HG03135 (cell line): Measurements from ENCODE around the gene CYFIP1.

Experiments
- ATAC-seq: cut with Tn5 transposase; IDR thresholded peaks from one replicate; pipeline ENCODE4 v1.9.1; 2021; ENCODE audit warnings: mild to moderate bottlenecking, moderate library complexity; ENCODE audit not compliant: unreplicated experiment

CYFIP1 gene

DNA sequence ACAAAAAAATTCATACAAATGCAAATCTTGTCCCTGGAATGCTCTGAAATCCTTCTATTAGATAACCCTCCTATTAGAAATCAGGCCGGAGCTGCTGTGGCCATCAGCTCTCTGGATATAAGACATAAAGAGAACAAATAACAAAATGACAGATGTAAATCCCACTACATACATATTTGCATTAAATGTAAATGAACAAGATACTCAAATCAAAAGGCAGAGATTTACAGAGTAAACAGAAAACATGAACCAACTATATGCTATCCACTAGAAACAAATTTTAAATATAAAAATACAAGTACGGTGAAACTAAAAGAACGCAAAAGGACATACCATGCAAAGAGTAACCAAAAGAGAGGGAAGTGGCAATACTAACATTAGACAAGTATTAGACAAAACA lies 10.7 kb downstream of the CYFIP1 start:
- no peak for ATAC-seq

DNA sequence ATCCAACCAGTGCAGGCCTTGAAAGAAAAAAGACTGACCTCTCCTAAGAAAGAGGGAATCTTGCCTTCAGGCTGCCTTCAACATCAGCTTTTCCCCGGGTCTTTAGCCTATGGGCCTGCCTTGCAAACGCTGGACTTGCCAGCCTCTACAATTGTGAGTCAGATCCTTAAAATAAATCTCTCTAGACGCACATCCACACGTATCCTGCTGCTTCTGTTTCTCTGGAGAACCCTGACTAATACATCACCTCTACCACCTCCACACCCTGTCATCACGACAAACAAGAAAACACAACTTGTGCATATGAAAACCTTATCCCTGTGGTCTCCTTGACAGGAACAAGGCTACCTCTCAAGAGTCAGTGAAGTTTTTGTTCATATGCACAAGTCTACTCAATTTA lies 11.8 kb downstream of the CYFIP1 start:
- no peak for ATAC-seq

DNA sequence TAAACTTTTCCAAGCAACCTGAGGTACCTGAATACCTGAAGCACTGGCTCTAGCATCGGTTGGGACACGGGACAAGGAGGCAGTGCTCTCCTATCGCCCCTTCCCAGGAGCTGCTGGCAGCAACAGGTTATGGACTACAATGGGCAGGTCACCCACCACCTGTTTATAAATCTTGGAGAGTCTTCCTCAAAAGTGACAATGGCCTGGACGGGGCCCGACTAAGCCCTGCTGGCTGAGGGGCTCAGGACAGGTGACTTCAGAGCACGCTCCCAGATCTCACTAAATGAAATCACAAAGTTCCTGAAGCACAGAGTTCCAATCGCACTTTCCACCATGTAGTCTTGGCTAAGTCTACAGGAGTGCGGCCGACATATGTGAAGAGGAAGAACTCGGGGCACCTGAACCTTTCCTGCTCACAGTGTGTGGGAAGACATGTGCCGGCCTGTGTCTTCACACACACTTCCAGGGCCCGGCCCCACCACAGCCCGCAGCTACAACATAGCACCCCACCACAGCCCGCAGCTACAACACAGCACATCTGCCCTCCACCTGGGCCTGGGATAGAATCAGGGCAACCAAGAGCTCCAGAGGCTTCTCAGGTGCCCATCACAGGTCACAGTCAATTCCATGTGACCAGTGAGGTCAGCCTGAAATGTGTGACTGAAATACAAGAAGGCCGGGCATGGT lies 12.9 kb downstream of the CYFIP1 start:
- no peak for ATAC-seq

DNA sequence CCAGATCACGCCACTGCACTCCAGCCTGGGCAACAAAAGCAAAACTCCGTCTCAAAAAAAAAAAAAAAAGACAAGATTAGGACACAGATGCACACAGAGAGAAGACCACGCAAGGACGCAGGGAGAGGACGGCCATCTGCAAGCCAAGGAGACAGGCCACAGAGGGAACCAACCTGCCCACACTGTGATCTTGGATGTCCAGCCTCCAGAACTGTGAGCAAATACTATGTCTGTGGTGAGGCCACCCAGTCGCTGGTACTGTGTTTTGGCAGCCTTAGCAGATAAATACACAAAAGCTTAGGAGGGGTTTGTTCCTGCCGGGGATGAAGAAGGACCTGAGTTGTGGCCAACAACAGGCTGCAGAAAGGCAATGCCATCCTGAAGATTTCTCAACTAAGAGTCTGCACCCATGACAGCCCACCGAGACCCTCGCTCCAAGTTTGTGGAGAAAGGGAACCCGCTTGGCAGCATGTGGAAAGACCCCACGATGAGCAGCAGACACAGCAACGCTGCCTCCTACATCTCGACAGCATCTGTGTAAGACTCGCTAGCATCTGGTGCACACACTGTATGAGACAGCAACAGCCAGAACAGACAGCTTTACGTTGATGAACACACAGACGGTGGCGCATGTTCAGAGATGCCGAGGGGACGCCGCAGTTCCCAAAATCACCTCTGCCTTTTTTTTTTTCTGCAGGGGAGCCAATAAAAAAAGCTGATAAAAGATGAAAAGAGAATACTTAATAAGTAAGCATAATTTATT lies 13.7 kb downstream of the CYFIP1 start:
- ATAC-seq: no peak

DNA sequence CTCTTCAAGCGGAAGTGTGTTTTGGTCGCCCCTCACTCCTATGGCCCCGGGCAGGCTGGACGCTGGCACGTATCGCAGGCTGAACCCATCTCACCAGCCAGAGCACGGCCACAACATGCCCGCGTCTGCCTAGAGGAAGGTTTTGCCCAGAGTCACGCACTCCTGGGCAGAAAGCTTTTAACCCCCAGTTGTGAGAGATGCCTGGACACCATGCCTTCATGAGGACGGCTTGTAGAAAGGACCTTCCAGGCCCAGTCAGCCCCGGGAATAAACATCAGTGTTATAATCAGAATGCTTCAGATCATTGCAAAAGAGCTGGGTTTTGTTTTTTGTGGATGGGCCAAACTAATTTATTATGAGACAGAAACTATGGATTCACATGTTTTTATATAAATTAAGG lies 16.5 kb downstream of the CYFIP1 start:
- no peak for ATAC-seq

DNA sequence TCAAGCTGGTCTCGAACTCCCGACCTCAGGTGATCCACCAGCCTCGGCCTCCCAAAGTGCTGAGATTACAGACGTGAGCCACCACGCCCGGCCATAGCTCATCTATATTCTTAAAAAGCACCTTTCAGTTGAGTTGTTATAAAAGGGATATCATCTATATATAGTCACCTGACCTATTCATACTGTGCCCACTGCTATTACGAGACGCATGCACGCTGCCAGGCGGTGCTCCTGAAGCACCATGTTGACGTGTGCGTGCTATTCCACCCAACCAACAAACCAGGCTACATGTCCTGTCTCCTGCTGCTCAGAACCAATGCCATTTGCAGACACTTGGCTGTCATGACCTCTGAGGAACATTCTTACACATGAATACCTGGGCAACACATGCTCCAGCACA lies 17.6 kb downstream of the CYFIP1 start:
- no peak for ATAC-seq

DNA sequence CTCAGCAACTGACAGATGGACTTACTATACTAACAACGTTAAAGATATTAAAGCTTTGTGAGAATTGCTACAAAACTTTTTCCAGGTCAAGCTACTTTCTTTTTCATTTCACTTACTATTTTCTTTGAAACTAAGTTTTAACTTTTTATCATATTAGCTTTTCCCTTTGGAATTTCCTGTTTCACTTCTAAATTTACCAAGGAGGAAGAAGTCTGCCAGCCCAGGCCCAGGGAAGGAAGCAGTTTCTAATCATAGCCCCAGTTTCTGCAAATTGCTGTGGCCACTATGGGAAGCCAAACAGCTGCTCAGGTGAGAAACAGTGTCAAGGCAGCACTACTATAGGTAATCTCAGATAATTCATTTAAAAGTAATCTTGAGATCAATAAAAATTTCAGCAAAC lies 18.4 kb downstream of the CYFIP1 start:
- ATAC-seq: no peak

DNA sequence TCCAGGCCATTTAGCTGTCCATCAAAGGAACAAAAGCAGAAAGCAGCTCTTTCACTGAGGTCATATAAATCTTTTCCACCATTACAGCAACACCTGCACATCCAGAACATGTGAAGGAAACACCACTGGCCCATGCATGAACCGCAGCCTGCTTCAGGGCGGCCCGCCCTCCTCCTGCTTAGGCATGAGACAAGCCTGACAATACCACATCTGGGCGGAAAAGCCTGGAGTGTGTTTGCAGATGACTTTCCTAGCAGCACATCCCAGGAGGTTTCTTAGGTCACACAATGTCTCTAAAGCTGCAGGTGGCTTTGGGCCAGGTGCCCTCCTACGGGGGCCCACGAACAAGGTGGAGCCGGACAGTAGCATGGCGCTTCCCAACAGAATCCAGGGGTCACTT lies 19.6 kb downstream of the CYFIP1 start:
- ATAC-seq: no peak

DNA sequence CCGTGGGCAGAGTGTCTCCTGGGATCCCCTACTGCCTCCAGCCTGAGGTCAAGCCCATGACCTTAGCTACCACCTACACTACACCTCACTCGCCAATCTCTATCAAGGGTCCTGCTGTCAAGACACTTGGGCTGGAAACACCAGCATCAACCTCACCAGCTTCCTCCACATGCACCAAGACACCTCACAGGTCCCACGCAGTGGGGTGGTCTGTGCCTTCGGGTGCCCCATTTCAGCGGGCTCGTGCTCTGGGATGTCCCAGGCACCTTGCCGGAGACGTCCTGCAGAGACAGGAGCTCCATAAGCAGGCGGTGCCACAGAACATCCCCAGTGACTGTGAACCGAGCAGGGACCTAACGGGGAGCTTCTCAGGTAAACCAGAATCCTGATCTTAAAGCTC lies 20.0 kb downstream of the CYFIP1 start:
- ATAC-seq: no peak

DNA sequence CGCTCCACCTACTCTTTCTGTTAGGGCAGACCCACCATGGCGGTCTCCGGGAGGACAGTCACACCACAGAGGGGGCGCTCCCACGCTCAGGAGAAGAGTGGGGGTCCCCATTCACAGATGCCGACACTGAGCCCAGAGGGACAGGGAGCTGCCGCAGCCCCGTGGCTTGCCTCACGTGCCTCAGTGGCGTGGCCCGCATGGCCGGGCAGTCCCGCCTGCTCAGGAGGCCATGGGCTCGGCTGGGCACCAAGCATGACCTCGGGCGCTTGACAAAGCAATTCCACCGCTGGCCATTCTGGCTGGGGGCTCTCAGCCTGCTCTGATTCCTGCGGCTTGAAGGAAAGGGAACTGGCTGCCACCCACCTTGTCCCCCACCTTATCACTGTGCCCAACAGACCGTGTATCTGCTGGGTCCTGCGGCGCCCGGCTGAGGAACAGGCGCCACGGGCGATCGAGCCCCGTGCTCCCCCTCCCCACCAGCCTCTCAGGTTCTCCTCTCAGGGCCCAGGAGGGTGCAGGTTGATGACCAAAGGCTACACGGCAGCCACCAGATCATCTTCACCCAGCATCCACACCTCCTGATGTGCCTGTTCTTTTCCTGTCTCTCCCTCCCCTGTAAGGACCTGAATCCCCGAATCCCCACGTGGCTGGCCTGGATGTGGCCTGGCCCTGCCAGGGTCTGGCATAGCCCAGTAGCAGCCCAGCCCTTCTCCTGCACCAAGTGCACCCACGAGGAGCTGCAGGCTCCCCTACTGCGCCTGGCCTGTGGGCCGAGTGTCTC lies 20.7 kb downstream of the CYFIP1 start:
- ATAC-seq: no peak

DNA sequence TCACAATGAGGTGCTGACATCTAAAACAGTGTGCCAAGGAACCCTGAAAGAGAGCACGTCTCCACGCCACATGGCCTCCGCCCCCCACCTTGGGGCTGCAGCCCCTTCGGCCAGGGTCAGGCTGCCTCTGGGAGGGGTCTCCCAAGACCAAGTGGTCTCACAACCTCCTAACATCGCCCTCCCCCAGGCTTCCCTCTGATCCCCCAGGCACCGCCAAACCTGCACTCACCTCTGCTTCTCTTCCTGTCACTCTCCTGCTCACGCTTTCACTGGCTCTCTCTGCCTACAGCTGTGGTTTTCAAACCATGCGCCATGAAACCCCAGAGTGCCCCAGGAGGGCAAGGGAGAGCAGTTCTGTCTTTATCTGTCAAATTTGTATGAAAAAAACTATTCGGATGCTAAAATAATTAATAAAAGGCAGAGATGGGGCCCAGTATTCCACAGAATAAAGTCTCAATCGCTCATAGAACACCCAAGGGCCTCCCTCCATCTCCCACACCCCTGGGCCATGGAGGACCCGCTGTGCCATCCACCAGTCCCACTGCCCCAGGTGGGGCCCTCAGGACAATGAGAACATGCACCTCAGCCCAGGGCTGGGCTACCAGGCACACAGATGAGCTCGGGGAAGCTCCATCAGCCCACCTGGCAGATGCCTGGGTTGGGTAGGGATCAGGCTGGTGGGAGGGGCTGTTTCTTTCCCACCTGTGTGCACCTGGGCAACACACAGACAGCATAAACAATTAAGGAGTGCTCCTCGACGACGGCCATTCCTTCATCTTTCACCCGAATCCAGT lies 21.5 kb downstream of the CYFIP1 start:
- ATAC-seq: no peak

DNA sequence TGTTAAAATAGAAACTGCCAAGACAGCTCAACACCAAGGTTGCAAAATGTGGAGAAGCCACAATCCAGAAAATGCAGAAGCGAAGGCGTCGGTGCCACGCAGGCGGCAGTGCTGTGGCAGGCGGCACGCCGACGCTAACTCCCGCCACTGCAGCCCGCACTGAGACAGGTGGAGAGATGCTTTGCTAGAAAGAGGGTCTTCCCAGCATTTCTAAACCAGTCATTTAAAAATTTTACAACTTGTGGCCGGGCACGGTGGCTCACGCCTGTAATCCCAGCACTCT lies 23.2 kb downstream of the CYFIP1 start:
- no peak for ATAC-seq

DNA sequence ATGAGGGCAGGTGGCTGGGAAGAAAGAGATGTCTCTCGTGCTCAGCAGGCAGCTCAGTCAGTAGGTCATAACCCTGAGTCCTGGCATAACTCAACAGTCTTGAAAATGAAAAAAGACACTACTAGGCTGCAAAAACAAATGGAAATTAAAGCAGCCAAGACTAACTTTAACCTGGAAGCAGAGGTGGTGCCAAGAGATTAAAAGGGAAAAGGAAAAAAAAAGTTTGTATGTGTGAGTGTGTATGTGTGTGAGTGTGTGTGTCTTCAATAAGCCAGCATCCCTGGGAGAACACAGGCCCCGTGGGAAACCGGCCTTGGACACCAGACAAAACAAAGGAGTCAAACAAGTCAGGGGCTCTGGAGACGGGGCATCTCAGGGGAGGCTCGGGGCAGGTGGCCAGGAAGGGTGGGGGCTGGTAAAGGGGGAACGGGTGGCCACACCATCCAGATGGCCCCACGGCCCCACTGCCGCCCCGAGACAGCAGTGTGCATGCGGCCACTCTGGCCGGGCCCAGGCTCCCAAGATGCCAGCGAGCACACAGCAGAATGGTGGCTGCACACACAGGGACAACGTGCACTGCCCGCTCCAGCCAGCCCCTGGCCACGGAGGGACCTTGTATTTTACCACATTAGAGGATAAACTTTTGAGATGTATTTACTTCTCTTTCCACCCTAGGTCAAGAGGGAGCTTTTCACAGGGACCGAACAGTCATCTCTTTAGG lies 23.8 kb downstream of the CYFIP1 start:
- ATAC-seq: no peak

DNA sequence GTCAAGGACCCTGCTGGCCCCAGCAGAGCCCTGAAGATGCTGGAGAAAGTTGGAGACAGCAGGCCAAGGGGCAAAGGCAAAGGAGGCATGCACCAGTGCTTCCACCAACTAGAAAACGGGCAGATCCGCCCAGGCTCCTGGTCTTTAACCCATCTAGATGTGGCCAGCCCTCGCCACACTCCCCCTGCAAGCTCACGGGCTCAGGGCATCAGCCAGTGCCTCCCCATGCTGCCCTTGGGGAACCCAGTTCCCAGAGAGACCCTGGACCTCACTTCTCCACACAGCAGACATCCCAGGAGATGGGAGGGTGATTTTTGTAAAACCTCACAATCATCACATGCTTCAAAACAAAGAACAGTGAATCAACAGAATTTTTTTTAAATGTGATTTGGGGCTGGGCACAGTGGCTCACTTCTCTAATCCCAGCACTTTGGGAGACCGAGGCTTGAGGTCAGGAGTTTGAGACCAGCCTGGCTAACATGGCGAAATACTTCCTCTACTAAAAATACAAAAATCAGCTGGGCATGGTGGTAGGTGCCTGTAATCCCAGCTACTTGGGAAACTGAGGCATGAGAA lies 24.5 kb downstream of the CYFIP1 start:
- no peak for ATAC-seq

DNA sequence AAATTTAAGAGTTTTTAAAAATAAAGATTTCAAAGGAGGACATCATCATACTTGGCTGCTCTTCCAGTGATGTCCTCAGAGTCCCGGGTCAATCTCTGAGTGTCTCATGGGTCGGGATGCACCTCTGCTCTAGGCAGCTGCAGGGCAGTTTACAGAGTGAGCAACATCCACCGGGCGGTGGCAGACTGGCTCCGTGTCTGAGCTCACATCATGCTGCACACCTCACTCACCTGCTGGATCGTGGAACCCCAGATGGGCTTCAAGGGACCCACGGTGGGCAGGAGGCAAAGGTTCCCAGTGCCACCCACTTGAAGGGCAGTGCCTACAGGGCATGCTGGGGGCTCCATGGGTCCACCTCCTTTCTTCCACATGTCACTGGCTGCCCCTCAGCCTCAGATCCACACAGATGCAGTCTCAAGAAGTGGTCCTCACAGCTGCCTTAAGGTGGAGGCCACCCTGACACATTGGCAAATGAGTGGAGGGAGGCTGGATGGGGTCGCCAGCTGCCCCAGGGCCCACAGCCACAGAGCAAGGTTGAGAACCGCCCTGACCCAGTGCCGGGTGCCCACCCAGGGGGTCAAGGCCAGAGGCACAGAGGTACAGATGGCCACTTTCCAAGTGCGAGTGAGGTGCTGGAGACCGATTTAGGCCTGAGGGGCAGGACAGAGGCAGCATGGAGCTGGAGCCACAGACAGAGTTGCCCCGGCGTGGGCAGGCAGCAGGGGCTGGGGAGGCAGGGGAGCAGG lies 25.2 kb downstream of the CYFIP1 start:
- no peak for ATAC-seq

DNA sequence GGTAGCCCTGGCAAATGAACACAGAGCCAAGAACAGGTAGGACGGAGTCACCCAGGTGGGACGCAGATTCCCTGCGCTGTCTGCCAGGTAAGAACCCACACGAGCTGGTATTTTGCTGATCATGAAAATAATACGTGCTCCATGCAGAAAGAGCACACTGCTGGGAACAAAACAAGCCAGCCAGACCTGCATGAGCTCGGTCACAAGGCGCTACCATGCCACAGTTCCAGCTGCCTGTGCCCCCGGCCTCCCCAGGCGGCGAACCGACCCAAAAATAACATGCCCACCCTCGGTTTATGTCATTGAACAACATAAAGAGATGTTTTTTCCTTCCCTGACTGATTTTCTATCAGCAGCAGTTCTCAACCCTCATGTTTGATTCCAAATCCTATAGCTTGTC lies 25.8 kb downstream of the CYFIP1 start:
- no peak for ATAC-seq

DNA sequence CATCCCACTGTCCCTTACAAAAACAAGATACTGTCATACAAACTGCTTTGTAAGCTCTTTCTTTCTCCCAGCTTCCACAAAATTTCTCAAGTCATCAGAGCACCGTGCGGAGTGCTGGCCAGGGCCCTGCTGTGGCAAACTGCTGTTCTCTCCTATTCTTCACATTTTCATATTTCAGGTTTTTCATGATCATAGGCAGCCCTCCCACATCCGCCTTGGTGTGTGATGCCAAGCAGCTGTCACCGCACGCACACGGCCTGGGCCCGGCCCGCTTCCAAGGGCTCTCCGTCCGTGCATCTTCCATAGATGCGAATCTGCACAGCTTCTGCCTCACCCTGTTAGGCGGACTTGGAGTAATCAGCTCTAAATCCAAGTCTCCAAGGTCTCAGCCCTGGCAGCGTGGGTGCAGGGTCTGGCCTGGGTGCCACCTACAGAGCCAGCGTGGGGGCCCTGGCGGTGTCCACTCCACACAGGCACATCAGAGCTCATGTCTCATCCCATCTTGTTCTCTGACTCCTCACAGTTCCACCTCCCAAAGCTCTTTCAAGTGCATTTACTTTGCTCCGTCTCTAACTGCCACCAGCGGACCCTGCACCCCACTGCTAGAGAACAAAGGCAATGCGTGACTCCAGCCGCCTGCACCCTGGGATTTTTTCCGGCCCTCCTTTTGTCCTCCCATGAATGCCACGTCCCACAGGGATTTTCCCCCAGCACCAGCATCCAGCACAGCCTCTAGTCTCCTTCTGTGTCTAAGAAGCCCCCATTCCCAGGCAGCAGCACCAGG lies 27.2 kb downstream of the CYFIP1 start:
- ATAC-seq: no peak

DNA sequence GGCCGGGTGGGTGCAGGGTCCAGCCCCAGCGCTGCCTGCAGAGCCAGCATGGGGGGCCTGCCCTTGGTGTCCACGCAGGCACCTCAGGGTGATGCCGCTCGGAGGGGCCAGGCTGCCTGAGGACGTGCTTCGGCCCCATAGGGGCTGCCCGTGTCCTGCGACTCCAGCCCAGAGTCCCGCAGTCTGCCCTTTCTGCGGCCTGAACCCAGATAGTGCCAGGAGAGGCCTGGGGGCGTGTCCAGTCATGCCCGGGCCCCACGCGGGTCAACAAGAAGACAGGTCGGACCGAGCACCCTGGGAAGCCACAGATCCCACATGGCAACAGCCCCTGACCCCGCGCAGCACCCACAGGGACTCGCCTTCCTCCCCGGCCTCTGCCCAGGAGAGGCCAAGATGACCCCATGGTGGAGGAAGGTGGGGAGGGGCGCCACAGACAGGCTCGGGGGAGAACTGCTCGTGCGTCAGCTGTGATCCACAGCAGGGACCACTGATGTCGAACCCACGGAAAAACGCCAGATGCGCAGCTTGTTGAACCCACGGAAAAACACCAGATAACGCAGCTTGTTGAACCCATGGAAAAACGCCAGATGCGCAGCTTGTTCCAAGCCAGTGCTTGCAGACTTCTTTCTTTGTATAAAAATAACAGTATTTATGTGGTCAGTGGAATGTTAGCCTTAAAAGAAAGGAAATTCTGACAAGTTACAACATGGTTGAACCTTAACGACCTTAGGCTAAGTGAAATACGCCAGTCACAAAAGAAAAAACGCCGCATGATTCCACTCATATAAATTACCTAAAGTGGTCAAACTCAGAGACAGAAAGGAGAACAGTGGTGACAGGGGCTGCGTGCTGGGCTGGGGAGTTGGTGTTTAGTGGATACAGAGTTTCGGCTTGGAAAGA lies 28.5 kb downstream of the CYFIP1 start:
- ATAC-seq: no peak
